GM18505 (cell line): ENCODE results near the gene PMM2.
"Not testable (repeated sequence)": the region's sequence is repeated elsewhere in the genome, so short reads cannot be mapped to it uniquely, and the experiment has no call there.

ENCODE experiments used
- ATAC-seq: cut with Tn5 transposase; IDR thresholded peaks from one replicate; pipeline ENCODE4 v1.9.1; 2021; ENCODE audit not compliant: unreplicated experiment
- POLR2A ChIP-seq: IDR thresholded peaks from 4 replicates; pipeline ENCODE4 v1.6.1; 2011; ENCODE audit warnings: borderline replicate concordance; ENCODE audit not compliant: insufficient read depth, insufficient read length; ENCODE audit errors: extremely low read depth

Gene PMM2

DNA sequence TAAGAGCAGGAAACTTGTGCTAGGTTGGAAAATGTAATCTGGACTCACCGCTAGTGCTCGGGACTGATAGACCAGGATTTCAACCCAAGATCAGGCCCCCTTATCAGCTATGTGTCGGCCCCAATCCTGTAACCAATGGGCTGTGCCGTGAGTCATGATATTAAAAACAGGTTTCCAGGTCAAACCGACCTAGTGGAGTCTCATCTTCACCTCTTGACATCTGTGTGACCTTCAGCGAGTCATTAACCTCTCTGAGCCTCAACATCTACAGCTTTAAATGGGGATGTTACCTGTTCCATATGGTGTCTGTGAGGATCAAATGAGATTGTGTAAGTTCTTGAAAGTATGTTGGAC is 512 bp downstream of the PMM2 start:
- ATAC-seq, result no peak
- no peak for TF ChIP-seq POLR2A

DNA sequence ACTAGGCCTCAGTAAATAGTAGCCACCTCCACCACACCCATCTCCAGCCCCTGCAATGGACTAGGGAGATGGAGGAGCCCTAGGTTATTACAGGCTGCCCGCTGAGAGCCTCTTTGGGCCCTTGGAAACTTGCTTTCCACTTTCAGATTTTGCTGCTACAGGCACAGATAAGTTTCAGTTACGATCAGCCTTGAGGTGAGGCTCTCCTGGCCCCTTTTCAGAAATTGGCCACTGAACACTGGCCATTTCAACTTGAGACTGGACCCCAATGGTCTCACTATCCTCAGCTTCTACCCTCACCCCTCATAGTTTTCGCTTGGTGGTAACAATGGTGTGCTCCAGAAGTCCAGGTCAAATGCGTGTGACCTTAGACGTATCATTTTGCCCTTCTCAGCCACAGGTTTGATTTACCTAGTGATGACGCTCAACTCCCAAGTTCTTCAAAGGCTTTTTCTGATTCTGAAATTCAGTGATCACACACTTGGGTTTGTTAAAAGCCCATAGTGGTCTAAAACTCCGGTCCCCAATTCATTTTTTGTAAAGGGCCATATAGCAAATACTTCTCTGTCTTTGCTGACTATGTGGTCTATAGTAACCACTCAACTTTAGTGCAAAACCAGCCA is 1.0 kb downstream of the PMM2 start:
- no peak for TF ChIP-seq POLR2A
- no peak for ATAC-seq

DNA sequence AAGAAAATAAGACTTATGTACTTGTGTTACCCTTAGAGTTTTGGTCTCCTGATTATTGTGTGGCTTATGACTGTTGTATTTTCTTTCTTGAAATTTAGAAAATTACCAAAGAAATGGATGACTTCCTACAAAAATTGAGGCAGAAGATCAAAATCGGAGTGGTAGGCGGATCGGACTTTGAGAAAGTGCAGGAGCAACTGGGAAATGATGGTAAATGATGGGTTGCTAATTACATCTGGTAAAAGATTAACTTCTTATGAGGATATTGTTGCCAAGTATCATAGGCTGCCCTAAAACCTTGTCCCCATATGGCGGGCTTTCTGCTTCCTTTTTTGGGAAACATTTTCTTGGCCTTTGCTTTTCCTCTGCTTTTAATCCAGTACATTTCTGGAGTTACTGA is 4.1 kb downstream of the PMM2 start:
- ATAC-seq, result no peak
- TF ChIP-seq POLR2A, result no peak

DNA sequence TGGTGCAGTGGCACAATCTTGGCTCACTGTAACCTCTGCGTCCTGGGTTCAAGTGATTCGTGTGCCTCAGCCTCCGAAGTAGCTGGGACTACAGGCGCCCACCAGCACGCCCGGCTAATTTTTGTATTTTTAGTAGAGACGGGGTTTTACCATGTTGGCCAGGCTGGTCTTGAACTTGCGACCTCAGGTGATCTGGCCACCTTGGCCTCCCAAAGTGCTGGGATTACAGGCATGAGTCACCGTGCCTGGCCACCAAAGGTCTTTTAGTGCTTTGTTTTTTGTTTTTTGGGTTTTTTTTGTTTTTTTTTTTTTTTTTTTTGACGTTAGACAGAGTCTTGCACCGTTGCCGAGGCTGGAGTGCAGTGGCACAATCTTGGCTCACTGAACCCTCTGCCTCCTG is 6.1 kb downstream of the PMM2 start:
- not testable (repeated sequence) for ATAC-seq

DNA sequence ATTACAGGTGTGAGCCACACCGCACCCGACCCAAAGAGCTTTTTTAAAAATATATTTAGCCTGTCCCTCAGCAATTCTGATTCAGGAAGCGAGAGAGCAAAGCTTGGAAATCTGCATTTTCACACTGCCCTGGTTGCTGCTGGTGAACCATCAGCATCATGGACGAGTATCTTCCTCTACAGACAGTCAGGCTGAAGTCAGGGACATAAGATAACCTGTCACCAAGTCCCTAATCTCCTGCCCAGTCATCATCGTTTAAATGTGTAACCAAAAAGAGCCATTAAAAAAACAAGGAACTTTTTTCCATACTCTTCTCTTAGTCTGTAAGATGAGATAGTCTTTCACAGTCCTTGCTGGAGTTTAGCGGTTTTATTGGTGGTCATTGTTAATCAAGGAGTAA is 6.7 kb downstream of the PMM2 start:
- ATAC-seq, result no peak
- no peak for TF ChIP-seq POLR2A

DNA sequence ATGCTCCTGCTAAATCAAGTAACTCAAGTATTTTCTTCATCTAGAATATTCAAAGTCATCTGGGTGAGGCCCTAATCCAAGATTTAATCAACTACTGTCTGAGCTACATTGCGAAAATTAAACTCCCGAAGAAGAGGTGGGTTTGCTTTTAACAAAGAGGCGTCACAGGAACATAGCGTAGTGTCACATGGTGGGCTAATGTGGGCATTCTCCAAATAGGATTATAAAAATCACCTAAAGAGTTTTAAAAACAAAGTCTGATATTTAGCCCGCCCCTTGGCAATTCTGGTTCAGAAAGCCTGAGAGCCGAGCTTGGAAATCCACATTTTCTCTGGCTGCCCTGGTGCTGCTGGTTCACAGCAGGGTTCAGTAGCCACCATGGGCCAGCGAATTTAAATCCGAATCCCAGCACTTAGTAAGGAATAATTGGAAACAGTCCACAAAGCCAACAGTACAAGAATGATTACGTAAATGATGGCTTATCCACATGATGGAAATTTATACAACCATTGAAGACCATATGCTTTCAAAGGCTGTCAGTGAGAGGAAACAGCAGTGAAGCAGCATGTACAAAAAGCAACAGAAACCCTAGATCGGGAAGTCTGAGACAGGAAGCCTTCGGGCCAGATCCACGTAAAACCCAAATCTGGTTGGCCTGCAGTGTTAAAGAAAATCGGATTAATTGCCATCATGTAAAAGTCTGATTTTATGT is 8.8 kb downstream of the PMM2 start:
- no peak for ATAC-seq
- TF ChIP-seq POLR2A, result no peak

DNA sequence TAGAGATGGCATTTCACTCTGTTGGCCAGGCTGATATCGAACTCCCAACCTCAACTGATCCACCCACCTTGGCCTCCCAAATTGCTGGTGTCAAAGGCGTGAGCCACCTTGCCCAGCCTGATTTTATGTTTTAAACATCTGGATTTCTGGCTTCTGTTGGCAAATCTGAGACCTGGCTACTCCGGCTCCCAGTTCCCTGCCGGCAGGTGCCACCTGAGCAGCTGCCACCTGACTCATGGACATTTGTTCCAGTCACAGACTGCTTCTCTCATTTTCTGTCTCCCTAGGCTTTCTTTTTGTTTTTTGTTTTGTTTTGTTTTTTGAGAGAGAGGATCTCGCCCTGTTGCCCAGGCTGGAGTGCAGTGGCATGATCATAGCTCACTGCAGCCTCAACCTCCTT is 9.6 kb downstream of the PMM2 start:
- ATAC-seq, result no peak
- no peak for TF ChIP-seq POLR2A

DNA sequence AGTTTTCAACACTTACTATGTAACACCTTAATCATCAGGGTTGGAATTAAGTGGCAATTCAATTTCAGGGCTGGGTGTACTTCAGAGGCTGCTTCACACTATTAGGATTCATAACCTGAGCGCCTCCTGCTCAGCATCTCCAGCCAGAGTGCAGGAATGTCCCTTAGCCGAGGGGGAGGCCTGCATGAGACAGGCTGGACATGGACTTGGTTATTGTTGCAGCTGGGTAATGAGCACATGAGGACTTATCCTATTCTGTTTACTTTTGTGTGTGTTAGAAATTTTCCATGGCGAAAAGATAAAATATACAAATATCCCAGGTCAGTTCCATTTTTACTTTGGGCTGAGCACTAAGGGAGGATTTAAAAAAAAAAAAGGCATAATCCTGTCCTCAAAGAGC is 10.4 kb downstream of the PMM2 start:
- TF ChIP-seq POLR2A, result no peak
- no peak for ATAC-seq

DNA sequence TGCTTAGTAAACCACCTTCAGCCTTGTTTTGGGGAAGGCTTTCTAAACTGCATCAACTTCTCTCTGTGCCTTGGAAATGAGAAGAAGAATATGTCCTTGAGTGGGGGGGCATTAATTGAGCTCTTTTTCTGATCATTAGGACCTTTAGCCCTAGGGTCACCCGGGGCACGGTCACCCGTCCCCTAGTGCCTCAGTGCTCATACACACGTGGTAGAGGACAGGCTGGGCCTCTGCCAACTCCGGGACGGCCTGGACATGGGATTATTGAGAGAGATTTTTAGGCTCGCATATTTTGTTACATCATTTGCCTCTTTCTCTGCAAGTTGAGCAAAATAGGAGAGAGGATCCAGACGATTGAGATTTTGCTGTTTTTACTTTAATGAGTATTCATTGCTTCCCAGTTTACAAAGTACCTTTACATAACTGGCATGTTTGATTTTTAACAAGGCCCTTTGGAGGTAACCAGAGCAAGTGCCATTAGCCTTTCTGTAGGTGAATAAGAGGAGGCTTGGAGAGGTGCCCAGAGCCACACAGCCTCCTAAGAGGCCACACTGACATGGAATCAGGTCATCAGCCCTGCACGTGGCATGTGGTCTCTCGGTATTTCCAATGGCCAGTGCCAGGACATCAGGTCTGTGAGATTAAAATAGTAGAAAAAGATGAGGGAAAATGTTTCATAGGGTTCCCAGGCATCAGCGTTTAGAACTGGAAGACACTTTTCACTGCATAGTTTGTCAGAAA is 11.1 kb downstream of the PMM2 start:
- TF ChIP-seq POLR2A, result no peak
- ATAC-seq, result no peak

DNA sequence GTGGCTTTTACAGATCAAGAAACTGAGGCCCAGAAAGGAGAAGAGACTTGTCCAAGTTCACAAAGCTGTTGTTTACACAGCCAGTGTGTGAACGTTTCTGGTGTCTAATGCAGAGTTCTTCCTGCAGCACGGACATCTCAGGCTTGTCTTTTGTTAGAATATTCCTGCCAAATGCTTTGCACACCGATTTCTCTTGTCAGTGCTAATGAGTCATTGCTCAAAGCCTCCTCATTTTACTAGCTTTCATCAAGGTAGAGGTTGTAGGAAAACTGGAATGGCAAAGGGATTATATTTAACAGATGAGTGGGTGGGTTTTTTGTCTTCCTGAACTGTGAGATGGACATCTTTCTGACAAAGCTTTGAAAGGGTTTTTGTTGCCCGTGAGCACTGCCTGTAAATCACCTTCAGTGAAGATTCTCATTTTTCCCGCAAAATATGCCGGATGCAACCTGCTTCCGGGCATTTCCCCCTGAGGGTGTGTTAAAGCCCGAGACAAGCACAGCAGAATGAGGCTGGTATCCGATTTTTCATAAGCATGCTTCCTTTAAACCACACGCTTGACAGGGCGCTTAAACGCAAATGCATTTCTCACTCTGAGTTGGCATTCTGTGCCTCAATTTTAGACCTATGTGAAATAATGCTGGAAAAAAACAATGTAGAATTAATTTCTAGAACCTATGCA is 14.7 kb downstream of the PMM2 start:
- no peak for TF ChIP-seq POLR2A
- no peak for ATAC-seq

DNA sequence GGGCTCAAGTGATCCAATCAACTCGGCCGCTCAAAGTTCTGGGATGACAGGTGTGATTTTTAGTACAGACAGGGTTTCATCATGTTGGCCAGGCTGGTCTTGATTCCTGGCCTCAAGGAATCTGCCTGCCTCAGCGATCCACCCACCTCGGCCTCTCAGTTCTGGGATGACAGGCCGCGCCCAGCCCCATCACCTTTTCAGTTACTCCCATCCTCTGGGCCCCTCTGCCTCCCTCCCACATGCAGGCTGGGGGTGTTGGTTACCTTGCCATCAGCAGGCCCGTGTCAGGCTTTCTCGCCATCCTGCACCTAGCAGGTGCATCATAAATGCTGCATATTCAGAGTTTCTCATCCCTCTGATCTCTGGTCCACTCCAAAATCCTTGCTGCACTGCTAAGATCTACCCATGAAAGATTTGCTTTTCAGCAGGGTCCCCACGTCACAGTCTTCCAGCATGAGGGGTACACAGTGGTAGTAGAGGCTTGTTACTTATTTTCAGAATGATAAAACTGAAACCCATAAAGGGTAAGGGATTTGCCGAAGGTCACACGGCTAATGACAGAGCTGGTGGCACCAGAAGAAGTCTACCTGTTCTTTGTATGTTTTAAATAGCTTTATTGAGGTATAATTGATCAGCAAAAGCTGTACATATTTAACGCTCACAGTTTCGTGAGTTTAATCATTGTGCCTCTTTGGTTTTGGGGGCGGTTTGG is 16.6 kb downstream of the PMM2 start:
- no peak for ATAC-seq
- TF ChIP-seq POLR2A, result no peak

DNA sequence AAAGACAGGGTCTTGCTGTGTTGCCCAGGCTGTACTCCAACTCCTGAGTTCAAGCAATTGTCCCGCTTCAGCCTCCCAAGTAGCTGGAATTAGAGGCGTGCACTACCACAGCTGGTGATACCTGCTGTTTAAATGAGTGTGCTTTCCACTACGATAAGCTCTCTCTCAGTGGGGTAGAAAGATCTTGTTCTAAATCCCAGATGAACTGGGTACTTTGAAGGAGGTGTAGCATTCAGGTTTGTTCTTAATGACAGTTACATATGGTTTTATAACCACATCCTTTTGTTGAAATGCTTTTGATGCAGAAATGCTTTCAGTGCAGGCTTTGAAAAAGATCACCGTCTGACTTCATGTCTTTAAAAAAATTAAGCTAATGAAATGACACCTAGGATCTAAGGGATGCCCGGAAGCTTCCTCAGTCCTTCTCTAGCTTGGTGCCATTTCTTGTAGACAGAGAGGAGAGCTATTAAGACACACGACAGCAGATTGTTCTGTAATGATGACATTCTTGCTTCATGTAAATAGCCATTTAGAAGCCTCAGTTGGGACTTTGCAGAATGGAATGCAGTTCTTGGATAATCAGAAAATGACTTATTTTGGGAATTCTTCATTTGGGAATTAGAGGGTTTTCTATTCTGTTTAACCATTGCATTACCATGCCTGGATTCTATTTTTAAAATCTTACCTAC is 19.5 kb downstream of the PMM2 start:
- TF ChIP-seq POLR2A, result no peak
- no peak for ATAC-seq
